ENCODE results near the gene AOC3. TPM values are rescaled to one million over a fixed set of nuclear protein-coding genes. Genes with fewer than 3 reads are reported as not detected.
"Not testable (repeated sequence)": the region's sequence is repeated elsewhere in the genome, so short reads cannot be mapped to it uniquely, and the experiment has no call there.

Gene AOC3
- polyA plus RNA-seq, 5 donors: 116 to 203 (median 162) TPM

DNA sequence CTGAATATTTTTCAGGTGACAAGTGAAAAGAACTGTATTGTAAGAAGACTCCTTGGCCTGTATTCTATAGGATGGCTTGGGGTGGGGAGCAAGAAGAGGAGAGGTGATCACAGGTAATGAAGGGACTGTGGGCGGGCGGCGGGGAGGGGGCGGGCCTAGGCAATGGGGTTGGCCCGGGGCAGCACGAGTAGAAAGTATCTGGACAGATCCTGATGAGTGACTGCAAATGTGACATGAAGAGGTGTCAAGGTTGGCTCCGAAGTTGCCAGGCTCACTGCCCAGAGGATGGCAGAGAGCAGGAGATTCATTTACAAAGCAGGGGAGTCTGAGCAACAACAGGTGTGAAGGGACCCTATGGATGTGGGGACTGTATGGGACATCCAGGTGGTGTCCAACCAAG, 38.8 kb downstream of the AOC3 start:
- DNase-seq: no peak

GRCh38 chr17:42891539-42892152, 40.6 kb downstream of the AOC3 start:
- DNase-seq: peak; percentile 49 to 60

GRCh38 chr17:42893359-42893758, 42.4 kb downstream of the AOC3 start:
- peak in 1 of 2 donors; percentile 34 for DNase-seq

DNA sequence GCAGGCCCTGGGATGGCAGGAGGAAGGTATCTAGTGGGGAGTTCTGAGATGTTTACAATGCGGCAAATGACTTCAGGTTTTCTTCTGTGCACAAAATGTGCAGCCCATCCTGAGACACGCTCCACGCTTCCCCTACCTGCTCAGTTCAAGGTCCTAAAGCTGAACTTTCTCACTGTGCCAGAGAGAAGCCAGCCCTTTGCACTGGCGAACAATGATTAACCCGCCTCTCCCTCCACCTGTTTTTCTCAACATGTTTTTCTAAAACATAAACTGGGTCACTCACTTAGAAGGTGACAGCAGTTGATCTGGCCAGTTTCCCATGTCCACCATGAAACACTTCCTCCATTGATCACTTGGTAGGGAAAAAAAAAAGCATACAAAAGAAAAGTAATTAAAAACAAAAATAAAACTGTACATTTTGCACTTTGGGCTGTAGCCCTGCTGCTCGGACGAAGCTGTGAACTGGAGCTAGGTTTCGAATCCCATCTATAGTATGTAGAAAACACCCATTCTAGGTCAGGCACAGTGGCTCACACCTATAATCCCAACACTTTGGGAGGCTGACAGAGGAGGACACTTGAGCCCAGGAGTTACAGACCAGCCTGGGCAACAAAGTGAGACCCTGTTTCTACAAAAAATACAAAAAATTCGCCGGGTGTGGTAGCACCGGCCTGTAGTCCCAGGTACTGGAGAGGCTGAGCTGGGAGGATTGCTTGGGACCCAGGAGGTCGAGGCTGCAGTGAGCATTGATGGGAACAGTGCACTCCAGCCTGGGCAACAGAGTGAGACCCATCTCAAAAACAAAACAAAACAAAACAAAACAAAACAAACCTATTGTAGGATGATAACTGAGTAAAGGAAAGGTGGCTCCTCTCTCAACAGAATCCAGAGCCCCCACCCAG, 43.5 kb downstream of the AOC3 start:
- no peak for DNase-seq

- no peak for DNase-seq
Measured at GRCh38 chr17:42895185-42895555, 44.2 kb downstream of the AOC3 start.

DNA sequence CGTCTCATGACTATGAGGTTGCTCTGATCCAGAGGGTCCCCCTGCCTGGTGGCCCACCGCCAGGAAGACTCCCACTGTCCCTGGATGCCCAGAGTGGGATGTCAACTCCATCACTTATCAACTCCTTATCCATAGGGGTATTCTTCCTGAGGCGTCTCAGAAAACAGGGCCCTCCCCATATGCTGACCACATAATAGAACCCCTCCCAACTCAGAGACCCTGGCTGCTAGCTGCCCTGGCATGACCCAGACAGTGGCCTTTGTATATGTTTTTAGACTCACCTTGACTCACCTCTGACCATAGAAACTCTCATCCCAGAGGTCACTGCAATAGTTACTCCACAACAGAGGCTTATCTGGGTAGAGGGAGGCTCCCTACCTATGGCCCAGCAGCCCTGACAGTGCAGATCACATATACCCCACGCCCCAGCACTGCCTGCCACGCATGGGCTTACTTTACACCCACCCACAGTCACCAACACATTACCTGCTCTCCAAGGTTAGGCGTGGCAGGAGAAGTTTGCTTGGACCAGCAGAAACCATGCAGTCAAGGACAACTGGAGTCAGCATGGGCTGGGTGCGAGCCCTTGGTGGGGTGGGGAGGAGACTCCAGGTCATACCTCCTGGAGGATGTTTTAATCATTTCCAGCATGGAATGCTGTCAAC, 47.3 kb downstream of the AOC3 start:
- DNase-seq: no peak

DNA sequence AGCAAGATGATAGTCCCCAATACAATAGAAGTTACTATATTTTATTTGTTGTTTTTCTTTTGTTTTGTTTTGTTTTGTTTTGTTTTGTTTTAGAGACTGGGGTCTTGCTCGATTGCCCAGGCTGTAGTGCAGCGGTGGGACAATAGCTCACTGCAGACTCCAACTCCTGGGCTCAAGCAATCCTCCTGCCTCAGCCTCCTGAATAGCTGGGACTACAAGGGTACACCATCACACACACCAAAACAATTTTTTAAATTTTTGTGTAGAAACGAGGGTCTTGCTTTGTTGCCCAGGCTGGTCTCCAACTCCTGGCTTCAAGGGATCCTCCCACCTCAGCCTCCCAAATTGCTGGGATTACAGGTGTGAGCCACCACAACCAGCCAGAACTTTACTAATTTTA, 49.0 kb downstream of the AOC3 start:
- DNase-seq: not testable (repeated sequence)

- DNase-seq: no peak
Measured at GRCh38 chr17:42900460-42901331, 49.7 kb downstream of the AOC3 start, which contains the start of gene G6PC1. G6PC1 (plus strand) TSS chr17:42900799; CDS start chr17:42900877, 78 bp downstream.

GRCh38 chr17:42901535-42902229, 50.7 kb downstream of the AOC3 start:
- DNase-seq: no peak

DNA sequence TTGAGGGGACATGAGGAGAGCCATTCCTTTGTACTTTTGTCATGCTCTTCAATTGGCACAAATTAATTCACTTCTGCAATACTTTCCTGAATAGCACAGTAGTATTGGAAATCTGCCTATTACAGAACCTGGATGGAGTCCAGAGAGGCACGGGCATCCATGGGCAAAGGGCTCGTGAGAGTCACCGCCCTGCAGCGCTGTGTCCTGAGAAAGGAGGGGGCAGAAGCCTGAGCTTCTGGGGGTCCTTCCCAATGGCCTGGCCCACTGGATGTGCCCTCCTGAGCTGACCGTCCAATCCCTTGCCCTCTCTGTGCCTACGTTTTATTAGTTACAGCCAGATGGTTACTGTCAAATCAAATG, 53.1 kb downstream of the AOC3 start:
- no peak for DNase-seq

- no peak for DNase-seq
Measured at GRCh38 chr17:42906772-42907446, 55.9 kb downstream of the AOC3 start.

Other genes with a start within 250 kb of the AOC3 start
- gene RETREG3, start 241.8 kb upstream of the AOC3 start, polyA plus RNA-seq (ENCODE audit: insufficient read depth in 1 of 5, insufficient read length in 5 of 5, low replicate concordance in 1 of 5): 10 to 100 TPM; 46.1 to 65.3 (median 56.0) TPM
- 10 to 100 TPM; 32.2 to 46.9 (median 34.9) TPM for gene TUBG1, start 241.5 kb upstream of the AOC3 start, polyA plus RNA-seq (ENCODE audit: insufficient read depth in 1 of 5, insufficient read length in 5 of 5, low replicate concordance in 1 of 5)
- 10 to 100 TPM; 25.6 to 44.0 (median 30.0) TPM for gene TUBG2, start 191.9 kb upstream of the AOC3 start, polyA plus RNA-seq (ENCODE audit: insufficient read depth in 1 of 5, insufficient read length in 5 of 5, low replicate concordance in 1 of 5)
- 10 to 100 TPM; 23.9 to 58.4 (median 34.9) TPM for gene PLEKHH3, start 174.2 kb upstream of the AOC3 start, polyA plus RNA-seq (ENCODE audit: insufficient read depth in 1 of 5, insufficient read length in 5 of 5, low replicate concordance in 1 of 5)
- gene CCR10, start 169.4 kb upstream of the AOC3 start, polyA plus RNA-seq (ENCODE audit: insufficient read depth in 1 of 5, insufficient read length in 5 of 5, low replicate concordance in 1 of 5): 1 to 10 TPM in 2 of 5 donors, under 1 TPM in 3; 0.87 to 1.8 (median 0.97) TPM
- 10 to 100 TPM in 2 of 5 donors, 1 to 10 TPM in 3; 7.0 to 13.8 (median 9.5) TPM for gene CNTNAP1, start 168.7 kb upstream of the AOC3 start, polyA plus RNA-seq (ENCODE audit: insufficient read depth in 1 of 5, insufficient read length in 5 of 5, low replicate concordance in 1 of 5)
- gene EZH1, start 106.2 kb upstream of the AOC3 start, polyA plus RNA-seq (ENCODE audit: insufficient read depth in 1 of 5, insufficient read length in 5 of 5, low replicate concordance in 1 of 5): 10 to 100 TPM; 27.1 to 51.7 (median 37.1) TPM
- 100 to 1,000 TPM; 155 to 221 (median 188) TPM for gene RAMP2, start 90.0 kb upstream of the AOC3 start, polyA plus RNA-seq (ENCODE audit: insufficient read depth in 1 of 5, insufficient read length in 5 of 5, low replicate concordance in 1 of 5)
- 10 to 100 TPM; 66.5 to 77.3 (median 74.6) TPM for gene VPS25, start 77.8 kb upstream of the AOC3 start, polyA plus RNA-seq (ENCODE audit: insufficient read depth in 1 of 5, insufficient read length in 5 of 5, low replicate concordance in 1 of 5)
- 1 to 10 TPM in 4 of 5 donors, under 1 TPM in 1; 0.82 to 2.1 (median 1.6) TPM for gene WNK4, start 70.6 kb upstream of the AOC3 start, polyA plus RNA-seq (ENCODE audit: insufficient read depth in 1 of 5, insufficient read length in 5 of 5, low replicate concordance in 1 of 5)
- 10 to 100 TPM; 83.6 to 96.6 (median 86.7) TPM for gene COA3, start 52.5 kb upstream of the AOC3 start, polyA plus RNA-seq (ENCODE audit: insufficient read depth in 1 of 5, insufficient read length in 5 of 5, low replicate concordance in 1 of 5)
- 1 to 10 TPM; 2.3 to 3.2 (median 2.9) TPM for gene CNTD1, start 52.3 kb upstream of the AOC3 start, polyA plus RNA-seq (ENCODE audit: insufficient read depth in 1 of 5, insufficient read length in 5 of 5, low replicate concordance in 1 of 5)
- 10 to 100 TPM; 53.9 to 79.4 (median 68.0) TPM for gene BECN1, start 26.9 kb upstream of the AOC3 start, polyA plus RNA-seq (ENCODE audit: insufficient read depth in 1 of 5, insufficient read length in 5 of 5, low replicate concordance in 1 of 5)
- 10 to 100 TPM; 65.8 to 81.2 (median 74.9) TPM for gene PSME3, start 17.8 kb upstream of the AOC3 start, polyA plus RNA-seq (ENCODE audit: insufficient read depth in 1 of 5, insufficient read length in 5 of 5, low replicate concordance in 1 of 5)
- 1 to 10 TPM; 1.8 to 3.1 (median 2.6) TPM for gene AOC2, start 6.6 kb upstream of the AOC3 start, polyA plus RNA-seq (ENCODE audit: insufficient read depth in 1 of 5, insufficient read length in 5 of 5, low replicate concordance in 1 of 5)
- under 1 TPM in 4 of 5 donors, not detected in 1; 0.04 to 0.12 (median 0.05) TPM for gene G6PC1, start 49.6 kb downstream of the AOC3 start, polyA plus RNA-seq (ENCODE audit: insufficient read depth in 1 of 5, insufficient read length in 5 of 5, low replicate concordance in 1 of 5)
- 10 to 100 TPM; 60.1 to 83.9 (median 66.5) TPM for gene AARSD1, start 113.3 kb downstream of the AOC3 start, polyA plus RNA-seq (ENCODE audit: insufficient read depth in 1 of 5, insufficient read length in 5 of 5, low replicate concordance in 1 of 5)
- gene PTGES3L, start 128.9 kb downstream of the AOC3 start, polyA plus RNA-seq (ENCODE audit: insufficient read depth in 1 of 5, insufficient read length in 5 of 5, low replicate concordance in 1 of 5): 1 to 10 TPM; 1.8 to 5.2 (median 2.1) TPM
- 10 to 100 TPM; 10.1 to 12.6 (median 10.6) TPM for gene RUNDC1, start 129.4 kb downstream of the AOC3 start, polyA plus RNA-seq (ENCODE audit: insufficient read depth in 1 of 5, insufficient read length in 5 of 5, low replicate concordance in 1 of 5)
- 1,000 to 10,000 TPM; 1,519 to 2,134 (median 1,704) TPM for gene RPL27, start 147.2 kb downstream of the AOC3 start, polyA plus RNA-seq (ENCODE audit: insufficient read depth in 1 of 5, insufficient read length in 5 of 5, low replicate concordance in 1 of 5)
- gene IFI35, start 155.6 kb downstream of the AOC3 start, polyA plus RNA-seq (ENCODE audit: insufficient read depth in 1 of 5, insufficient read length in 5 of 5, low replicate concordance in 1 of 5): 10 to 100 TPM; 14.6 to 20.5 (median 16.0) TPM
- gene VAT1, start 171.2 kb downstream of the AOC3 start, polyA plus RNA-seq (ENCODE audit: insufficient read depth in 1 of 5, insufficient read length in 5 of 5, low replicate concordance in 1 of 5): 100 to 1,000 TPM; 105 to 148 (median 128) TPM
- 1 to 10 TPM; 1.6 to 2.2 (median 1.9) TPM for gene RND2, start 174.0 kb downstream of the AOC3 start, polyA plus RNA-seq (ENCODE audit: insufficient read depth in 1 of 5, insufficient read length in 5 of 5, low replicate concordance in 1 of 5)